Measurements from ENCODE around the gene CDC34.

The CDC34 gene

GRCh38 chr19:590750-591098, 59.2 kb downstream of the CDC34 start:
- no peak for DNase-seq

GRCh38 chr19:591099-591958, 59.8 kb downstream of the CDC34 start:
- DNase-seq: no peak
